GM19043 (cell line): ENCODE measurements around the gene STRA6.
"Not testable (repeated sequence)": the region's sequence is repeated elsewhere in the genome, so short reads cannot be mapped to it uniquely, and the experiment has no call there.

Experiments used
- ATAC-seq: cut with Tn5 transposase; IDR thresholded peaks from one replicate; pipeline ENCODE4 v1.9.1; 2021; ENCODE audit warnings: low read depth; ENCODE audit not compliant: unreplicated experiment

STRA6 gene

DNA sequence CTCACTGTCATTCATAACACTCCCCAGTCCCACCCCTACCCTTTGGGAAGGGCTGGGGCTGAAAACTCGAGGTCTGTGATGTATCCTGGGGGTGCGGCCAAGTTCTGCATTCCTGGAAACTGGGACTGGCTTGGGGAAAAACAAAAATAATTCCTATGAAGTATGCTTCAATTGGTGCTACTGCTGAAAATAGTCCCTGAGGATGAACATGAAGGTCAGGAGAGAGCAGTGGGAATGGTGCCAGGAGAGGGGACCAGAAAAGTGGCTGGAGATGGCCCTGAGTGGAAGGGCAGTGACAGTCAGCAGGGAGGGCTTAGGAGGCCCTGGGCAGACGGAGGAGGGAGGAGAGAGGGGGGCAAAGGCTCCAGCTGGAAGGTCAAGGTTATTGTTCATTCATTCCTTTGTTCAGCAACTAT is 33.9 kb downstream of the STRA6 start:
- no peak for ATAC-seq

DNA sequence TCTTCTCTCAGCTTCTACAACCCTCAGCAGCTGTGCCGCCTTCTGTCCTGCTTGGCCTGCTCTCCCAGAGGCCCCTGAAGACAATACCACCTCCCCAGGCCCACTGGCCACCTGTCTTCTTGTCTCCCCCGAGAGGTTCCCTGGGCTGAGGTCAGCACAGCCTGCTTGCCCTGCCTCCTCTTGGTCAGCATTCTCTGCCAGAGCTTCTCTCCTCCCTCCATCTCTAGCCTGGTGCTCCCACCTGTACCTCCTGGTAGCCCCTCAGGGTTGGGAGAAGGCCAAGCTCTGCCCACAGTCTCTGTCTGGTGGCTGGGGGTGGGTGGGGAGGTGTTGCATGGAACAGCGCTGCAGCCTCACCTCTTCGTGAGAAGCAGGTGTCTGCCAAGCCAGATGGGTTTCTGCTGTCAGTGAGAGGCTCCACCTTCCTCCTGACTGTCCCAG is 34.7 kb downstream of the STRA6 start:
- no peak for ATAC-seq

DNA sequence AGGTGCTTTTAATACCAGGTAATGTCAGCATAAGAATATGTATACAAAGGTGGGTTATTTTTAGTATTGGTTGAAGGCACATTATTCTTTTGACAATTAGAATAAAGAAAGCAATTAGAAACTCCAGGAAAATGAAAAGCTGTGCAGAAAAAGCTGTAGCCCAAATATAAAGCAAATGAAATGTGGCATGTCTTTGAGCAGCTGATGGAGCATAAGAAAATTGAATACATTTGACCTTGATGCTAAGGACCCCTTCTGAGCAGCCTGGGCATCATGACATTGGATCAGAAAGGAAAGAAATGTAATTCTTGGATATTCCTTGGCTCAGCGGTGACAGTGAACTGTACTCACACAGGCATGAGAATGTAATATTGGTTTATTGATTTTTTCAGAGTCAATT is 37.1 kb downstream of the STRA6 start:
- no peak for ATAC-seq

DNA sequence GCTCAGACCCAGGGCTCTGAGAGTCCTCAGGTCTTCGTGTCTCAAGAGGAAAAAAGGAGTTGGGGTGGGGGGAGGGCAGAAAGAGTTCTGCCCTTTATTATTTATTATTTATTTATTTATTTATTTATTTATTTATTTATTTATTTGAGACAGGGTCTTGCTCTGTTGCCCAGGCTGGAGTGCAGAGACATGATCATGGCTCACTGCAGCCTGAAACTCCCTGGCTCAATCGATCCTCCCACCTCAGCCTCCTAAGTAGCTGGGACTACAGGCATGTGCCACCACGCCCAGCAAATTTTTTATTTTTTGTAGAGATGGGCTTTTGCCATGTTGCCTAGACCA is 40.4 kb downstream of the STRA6 start:
- not testable (repeated sequence) for ATAC-seq

DNA sequence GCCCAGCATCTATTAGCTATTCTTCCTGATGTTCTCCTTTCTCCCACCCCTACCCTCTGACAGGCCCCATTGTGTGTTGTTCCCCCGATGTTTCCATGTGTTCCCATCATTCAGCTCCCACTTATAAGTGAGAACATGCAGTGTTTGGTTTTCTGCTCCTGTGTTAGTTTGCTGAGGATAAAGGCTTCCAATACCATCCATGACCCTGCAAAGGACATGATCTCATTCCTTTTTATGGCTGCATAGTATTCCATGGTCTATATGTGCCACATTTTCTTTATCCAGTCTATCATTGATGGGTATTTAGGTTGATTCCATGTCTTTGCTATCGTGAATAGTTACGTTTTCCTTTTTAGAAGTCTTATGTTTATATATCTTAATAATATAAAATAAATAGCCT is 42.2 kb downstream of the STRA6 start:
- ATAC-seq = not testable (repeated sequence)

DNA sequence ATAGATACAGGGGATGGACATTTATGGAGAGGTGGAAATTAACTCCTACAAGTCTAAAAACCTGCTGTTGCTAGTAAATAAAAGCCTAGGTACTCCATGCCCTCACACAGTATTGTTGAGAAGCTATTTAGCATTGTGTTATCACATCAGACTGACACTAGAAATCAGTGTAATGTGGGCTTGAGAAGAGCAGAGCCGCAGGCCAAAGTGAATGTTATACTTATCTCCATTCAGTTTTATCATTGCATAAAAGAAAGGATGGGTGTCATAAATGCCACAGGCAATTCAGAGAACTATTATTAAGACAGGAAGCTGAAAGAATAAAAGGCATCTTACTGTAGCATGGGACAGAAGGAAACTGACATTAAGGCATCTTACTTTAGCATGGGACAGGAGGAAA is 42.8 kb downstream of the STRA6 start:
- ATAC-seq = no peak

DNA sequence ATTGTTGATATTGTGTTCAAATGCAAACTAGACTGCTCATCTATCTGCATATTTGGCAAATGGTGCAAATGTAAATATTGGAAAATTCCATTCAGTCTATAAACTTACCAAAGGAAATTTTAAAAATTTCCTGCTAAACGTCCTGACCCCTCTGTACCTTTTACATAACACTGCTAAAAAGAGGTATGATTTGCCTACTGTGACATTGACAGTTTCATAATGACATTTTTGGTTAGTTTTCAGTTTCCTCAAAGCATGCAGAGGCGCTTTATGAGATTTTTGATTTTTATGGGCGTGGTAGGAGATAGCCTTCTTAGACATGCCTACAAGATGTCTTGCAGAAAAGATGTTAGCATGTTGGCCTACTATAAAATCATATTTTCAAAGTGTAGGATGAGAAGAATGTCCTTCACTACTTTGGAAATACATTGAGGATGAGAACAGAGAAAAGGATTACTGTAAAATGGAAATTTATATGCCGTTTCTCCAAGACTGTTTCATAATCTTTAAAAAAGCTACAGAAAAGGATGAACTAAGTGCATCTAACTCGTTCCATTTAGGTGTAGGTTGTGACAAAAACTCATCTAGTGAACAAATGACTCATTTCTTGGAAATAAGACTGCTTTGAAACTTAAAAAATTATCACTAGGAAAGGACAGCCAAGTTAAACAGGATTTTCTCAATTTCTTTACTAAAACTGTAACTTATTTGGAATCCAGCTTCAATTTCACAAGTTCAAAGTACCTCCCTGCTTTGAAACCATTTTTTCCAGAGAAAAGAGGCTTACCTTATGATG is 43.5 kb downstream of the STRA6 start:
- ATAC-seq = no peak

DNA sequence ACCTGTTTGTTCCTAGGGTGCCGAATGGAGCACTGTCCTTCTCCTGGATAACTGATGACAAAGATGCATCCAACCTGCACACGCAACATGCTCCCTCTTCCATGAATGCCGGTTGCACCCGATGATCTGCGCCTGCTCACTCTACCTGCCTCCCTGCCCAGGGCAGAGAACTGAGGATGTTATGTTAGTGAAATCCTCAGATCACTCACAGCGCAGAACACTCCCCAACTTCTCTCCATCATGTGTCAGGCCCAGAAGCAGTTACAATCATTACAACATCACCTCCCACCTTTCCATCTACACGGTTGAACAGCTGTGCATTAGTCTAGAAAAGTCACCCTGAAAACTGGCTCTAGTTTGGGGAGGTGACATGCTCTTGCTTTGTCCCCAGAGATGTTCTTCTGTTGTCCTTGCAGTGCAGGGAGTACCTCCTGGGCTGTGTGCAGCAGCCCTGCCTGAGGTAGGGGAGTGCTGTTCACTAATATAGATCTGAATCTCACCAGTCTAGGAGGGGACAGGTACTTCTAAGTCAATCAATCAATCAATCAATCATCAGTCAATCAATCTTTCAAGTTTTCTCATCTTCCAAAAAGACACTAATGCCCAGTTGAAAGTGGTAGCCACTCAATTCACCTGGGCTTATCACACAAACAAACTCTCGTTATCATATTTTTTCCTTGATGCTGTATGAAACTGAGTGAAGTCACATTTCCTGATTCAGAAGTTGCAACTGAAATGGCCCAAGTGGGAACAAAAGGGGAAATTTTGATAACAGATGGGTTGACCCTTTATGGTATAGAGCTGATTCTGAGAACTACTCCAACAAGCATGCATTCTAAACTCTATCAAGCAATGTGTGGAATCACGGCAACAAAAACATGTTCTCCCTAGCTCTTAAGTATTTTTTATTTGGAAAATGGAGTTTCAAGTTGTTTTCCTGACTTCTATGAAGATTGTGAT is 44.4 kb downstream of the STRA6 start:
- ATAC-seq = no peak

DNA sequence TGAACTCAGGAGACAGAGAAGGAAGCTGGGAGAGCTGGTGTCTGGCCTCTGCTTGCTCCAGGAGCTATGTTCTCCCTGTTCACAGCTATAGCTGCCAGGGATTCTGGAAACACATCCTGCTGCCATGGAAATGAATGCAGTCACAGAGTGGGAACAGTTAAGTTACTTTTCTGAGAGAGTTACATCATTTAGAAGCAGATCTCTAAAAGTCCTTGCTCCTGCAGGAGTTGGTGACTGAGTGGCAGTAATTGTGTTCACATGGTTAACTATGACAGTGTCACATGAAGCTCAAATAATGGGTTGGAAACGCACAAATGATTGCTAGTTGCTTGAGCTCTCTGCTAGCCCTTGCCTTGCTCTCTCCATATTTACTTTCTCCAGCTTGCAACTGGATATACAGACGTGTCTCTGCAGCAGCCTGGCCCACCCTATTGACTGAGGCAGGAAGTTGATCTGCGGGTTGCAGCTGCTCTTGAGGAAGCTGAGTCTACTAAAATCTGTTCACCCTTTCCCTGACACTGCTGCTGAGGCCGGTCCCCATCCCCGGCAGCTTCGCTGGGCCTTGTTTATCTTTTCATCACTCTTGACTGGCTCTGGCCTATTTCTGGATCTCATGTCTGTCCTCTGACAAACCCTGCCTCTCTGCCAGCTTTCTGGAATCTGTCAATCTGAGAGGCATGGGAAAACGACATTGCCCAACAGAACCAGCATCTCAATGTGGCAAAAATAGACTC is 45.7 kb downstream of the STRA6 start:
- ATAC-seq = no peak

DNA sequence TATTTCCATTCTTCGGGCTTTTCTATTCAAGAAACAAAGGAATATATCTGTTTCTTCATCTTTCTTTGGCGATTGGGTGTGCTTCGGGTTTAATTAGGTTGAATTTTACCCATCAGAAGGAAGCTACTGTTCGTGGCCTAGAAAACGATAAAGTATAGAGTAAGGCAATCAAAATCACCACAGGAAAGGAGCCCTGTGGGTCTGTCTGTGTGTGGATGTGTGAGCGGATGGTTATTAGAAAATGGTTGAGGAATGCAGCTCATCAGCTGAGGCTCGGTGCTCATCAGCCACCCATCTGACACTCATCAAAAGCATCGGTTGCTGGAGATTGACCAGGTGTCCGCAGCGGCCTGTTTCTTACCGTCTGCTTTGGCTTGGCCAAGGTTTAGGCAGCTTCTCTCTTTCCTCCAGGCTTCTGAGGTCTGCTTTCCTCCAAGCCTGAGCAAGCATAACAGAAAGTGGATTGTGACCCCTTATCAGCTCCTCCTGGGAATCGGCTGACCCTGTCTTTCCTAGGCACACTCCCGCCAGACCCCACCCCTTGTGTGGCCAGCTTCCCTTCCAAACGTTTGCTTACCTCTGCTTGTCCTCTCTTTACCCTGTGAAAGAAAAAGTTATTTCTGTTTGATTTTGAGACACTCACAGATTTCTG is 46.7 kb downstream of the STRA6 start:
- ATAC-seq = no peak

DNA sequence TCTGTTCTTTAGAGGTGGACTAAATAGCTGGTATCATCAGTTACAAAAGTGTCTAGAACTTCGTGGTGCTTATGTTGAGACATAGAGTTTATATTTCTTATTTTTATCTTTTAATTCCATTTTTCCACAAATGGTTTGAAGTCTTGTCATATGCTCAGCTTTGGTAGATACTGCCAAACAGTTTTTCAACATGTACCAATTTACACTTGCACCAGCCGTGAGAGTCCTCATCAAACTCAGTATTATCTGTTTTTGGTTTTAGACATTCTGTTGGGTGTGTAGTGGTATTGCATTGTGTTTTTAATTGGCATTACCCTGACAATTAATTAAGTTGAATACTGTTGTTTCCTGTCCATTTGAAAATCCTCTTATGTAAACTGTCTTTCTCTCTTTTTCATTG is 55.5 kb downstream of the STRA6 start:
- ATAC-seq = no peak

DNA sequence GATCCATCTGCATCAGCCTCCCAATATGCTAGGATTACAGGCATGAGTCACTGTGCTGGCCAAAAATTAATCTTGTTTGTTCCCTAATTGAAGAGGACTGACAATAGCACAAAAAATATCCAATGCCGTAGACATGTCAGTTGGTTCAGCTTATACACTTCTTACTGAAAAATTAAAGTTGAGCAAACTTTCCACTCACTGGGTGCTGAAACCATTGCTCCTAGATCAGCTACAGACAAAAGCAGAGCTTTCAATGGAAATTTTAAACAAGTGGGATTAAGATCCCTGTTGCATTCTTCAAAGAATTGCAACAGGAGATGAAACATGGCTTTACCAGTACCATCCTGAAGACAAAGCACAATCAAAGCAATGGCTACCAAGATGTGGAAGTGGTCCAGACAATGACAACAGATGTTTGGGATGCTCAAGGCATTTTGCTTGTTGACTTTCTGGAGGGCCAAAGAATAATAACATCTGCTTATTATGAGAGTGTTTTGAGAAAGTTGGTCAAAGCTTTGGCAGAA is 56.2 kb downstream of the STRA6 start:
- ATAC-seq = no peak

DNA sequence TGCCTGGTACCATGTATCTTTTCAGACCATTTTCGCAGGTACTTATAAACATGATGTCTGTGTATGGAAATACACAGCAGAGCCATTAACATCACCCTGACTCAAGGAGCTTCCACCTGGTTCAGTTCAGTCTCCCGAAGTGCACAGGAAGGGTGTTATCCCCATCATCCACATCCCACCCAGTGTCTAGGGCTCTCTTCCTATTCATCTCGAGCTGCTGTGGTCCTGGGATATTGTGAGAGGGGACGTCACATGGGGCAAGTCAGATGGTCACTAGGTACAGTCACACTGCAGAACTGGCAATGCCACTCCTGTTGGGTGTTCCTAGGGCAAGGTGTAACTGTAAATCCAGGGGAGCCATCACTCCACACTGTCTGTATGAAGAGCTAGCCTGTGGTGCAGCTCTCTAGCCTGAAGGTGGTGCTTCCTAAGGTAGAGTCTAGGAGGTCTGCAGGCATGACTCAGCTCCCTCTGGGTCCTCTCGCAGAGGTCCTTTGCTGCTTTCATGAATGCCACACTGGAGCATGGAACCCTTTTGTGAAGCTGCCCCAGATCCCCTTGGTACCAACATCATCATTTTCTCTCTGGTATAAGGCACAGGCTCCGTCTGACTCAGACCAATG is 58.3 kb downstream of the STRA6 start:
- ATAC-seq = no peak

DNA sequence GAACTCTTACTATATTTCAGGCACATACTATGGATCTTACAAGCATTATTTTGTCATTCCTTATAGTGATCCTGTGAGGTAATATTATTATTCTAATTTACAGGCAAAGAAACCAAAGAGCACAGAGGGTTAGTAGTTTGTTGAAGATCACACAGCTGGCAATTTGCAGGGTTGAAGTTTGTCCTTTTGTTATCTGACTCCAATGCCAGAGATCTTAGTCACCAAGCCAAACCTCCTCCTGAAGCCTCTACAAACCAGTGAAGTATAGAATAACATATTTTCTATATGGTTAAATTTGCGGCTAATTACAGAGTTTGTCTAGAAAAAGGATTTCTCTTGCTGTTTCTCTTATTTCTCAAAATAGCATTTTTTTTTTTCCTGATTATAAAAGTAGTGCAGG is 61.0 kb downstream of the STRA6 start:
- no peak for ATAC-seq

DNA sequence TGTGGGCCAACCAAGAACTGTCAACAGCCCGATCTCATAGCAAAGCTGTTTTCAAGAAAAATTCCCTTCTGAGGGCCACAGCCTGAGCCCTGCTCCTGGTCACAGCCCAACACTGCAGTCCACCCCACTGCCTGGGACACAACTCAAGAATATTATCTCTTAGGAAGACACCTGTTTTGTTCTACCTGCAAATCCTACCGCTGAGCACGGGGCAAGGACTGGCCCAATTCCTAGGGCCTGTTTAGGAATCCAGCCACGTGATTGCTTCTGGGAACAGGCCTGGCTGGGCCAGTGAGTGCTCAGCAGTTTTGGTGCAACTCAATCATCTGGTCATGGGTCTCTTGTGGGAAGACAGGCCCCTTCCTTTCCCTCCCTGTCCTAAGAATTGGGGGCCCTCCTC is 63.9 kb downstream of the STRA6 start:
- ATAC-seq = no peak

DNA sequence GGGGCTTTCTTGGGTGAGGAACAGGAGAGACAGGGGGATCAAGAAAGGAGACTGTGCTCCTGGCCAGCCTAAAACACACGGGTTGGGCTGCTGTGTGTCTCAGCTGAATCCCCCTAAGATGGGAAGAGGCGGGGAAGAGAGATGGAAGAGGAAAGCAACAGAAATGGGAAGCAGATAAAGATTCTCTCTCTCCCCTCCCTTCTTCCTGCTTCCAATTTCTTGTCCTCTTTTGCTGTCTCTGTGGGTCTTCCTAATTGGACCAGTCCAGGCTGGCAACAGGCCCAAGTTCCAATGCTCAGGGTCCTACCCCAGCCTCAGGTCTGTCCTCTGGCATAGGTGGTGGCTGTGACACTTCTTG is 65.1 kb downstream of the STRA6 start:
- ATAC-seq = no peak

DNA sequence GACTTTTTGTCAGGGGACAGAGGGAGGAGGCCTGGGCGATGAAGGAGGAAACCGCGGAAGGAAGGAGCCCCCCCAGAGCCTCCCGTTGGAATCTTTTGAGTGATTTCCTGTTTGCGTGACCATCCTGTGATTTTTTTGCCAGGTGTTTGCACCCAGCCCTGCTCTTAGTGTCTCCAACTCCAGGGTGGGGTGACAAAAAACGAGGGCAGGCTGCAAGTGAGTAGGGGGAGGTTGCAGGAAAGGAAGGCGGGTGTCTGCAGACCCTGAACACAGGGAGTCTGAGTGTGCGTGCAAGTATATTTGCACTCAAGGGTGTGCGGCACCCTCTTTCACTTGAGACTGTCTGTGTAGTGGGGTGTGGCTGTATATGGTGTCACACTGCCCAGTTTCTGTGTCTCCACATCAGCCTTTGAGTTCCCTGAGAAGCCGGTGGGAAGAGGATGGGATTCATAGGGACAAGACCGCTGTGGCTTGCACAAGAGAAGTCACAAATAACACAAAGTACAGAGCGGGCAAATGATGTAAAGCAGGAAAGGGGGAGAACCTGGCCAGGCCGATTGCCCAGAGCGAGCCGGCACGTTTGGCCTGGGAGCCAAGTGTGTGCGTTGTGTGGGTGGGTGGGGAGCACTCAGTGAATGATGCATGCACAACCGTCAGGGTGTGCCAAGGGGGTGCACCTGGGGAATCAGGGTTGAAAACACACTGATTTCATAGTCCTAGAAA is 65.6 kb downstream of the STRA6 start:
- no peak for ATAC-seq

DNA sequence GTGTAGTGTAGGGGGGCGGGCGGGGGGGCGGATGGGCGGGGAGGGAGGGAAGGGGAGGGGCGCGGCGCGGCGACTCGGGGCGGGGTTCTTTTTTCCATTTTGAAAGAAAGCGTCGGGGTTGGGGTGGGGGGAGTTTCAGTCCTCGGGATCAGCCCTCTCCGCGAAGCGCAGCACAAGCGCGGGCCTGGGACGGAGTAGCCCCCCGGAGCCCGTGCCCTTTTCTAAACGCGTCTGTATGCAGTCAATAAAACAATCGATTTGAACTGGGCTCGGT is 66.1 kb downstream of the STRA6 start:
- no peak for ATAC-seq

DNA sequence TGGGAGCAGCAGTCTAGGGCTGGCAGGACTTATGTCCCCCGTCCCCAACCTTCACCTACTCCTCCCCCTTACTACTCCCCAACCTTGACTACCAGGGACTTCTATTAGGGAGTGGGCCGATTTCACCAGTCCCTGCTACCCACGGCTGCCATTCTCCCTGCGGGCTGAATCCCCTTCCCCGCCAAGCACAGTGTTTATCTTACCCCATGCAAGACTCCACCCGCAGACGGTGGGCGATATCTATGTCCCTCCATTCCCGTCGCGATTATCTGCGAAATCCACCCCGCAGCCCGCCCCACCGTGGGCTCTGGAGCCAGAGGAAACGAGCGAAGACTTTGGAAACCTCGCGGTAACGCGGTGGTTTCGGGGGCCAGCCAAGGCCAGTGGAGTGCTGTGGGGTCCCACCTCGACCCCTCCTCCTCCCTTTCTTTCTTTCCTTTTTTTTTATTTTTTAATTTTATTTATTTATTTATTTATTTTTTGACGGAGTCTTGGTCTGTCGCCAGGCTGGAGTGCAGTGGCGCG is 67.5 kb downstream of the STRA6 start:
- no peak for ATAC-seq
